K562 (cell line): ENCODE measurements around the gene GNRH2. TPM values are rescaled to one million over a fixed set of nuclear protein-coding genes. Genes with fewer than 3 reads are reported as not detected.

Experiments
- ATAC-seq: fragments of 200-7000 bp; cut with Tn5 transposase; 3 replicates; pipeline ENCODE4 v1.9.1; 2020; ENCODE audit warnings: moderate library complexity
- BruUV-seq: library from RNA; stranded (reverse); fragments of 400-500 nt; replicated peaks from 2 replicates; lab custom pipeline; 2021; lab: Mats Ljungman, UMichigan
- CTCF ChIA-PET: fragments of 300-600 bp; formaldehyde crosslinking; extraction: SDS; loops from one replicate; lab custom pipeline; 2021; ENCODE audit warnings: low intra/inter-chr PET ratio; lab: Yijun Ruan, JAX
- POLR2A ChIA-PET: fragments of 300-600, 350-650 bp; sonication (Branson Sonifier 250); formaldehyde crosslinking; extraction: SDS; loops from one replicate; lab custom pipeline; 2021; ENCODE audit warnings: antibody characterized with exemption, inconsistent platforms; lab: Yijun Ruan, JAX
- DNase-seq, 4 experiments: peaks; one replicate each; pipeline versions ENCODE4 v3.0.0 to v3.0.0-alpha.2; 2011 to 2018; ENCODE audit warnings: low spot score in 3 of 4, mixed read lengths in 3 of 4; ENCODE audit errors: extremely low read depth in 1 of 4
- FAIRE-seq: peaks from 2 replicates; lab custom pipeline; 2011; peaks lifted over from hg19 to GRCh38; lab: Jason Lieb, UNC
- H2AFZ ChIP-seq: 2 replicates; pipeline ENCODE4 v1.6.0; 2011; ENCODE audit warnings: low read depth, low read length, control low read depth, inconsistent platforms
- H3K27ac ChIP-seq: fragments of 200-600 bp; 3 replicates; pipeline ENCODE4 v1.8.0; 2011; ENCODE audit warnings: low read depth, mild to moderate bottlenecking, control low read depth, inconsistent platforms, low read length, moderate library complexity, mixed read lengths; ENCODE audit errors: extremely low read depth
- H3K27me3 ChIP-seq, 2 experiments: fragments of 300-600 bp in 1 of 2; 2 replicates in 1 of 2; 3 replicates in 1 of 2; pipeline versions ENCODE4 v1.6.0 to v1.8.0; 2011; ENCODE audit warnings: inconsistent platforms in 2 of 2, low read length in 2 of 2, mild to moderate bottlenecking in 1 of 2, mixed read lengths in 1 of 2, moderate library complexity in 1 of 2; ENCODE audit not compliant: control insufficient read depth in 2 of 2, insufficient read depth in 2 of 2
- H3K36me3 ChIP-seq: fragments of 300-600 bp; 3 replicates; pipeline ENCODE4 v1.8.0; 2011; ENCODE audit warnings: mild to moderate bottlenecking, low read length, inconsistent platforms; ENCODE audit not compliant: control insufficient read depth, insufficient read depth
- H3K4me1 ChIP-seq, 2 experiments: fragments of 200-600 bp in 1 of 2; replicated peaks in 1 of 2; 2 replicates in 1 of 2; 3 replicates in 1 of 2; pipeline versions ENCODE4 v1.5.1 to v1.8.0; 2011; ENCODE audit warnings: inconsistent platforms in 2 of 2, low read length in 2 of 2, mild to moderate bottlenecking in 1 of 2, mixed read lengths in 1 of 2, moderate library complexity in 1 of 2; ENCODE audit not compliant: control insufficient read depth in 2 of 2, insufficient read depth in 2 of 2
- H3K4me2 ChIP-seq: 2 replicates; pipeline ENCODE4 v1.6.1; 2011; ENCODE audit warnings: low read length, control low read depth, inconsistent platforms, mixed read lengths; ENCODE audit not compliant: insufficient read depth
- H3K4me3 ChIP-seq: fragments of 200-600 bp; sonication (generic), shearing (Covaris generic); 2 replicates; pipeline ENCODE4 v1.5.1; 2016; ENCODE audit warnings: control low read depth, inconsistent platforms
- H3K79me2 ChIP-seq: fragments of 200-600 bp; 3 replicates; pipeline ENCODE4 v1.8.0; 2011; ENCODE audit warnings: low read length, inconsistent platforms; ENCODE audit not compliant: control insufficient read depth, insufficient read depth
- H3K9ac ChIP-seq, 2 experiments: 2 replicates each; pipeline versions ENCODE4 v1.6.0 to v1.6.1; 2011; ENCODE audit warnings: low read depth in 2 of 2, low read length in 2 of 2, control low read depth in 1 of 2, inconsistent platforms in 1 of 2, mild to moderate bottlenecking in 1 of 2, mixed read lengths in 1 of 2; ENCODE audit not compliant: insufficient read depth in 1 of 2
- H3K9me1 ChIP-seq: one replicate; pipeline ENCODE4 v1.6.0; 2011; ENCODE audit warnings: inconsistent platforms, mild to moderate bottlenecking, low read length, moderate library complexity; ENCODE audit not compliant: control insufficient read depth, insufficient read depth
- H3K9me3 ChIP-seq: replicated peaks from 2 replicates; pipeline ENCODE4 v1.5.1; 2011; ENCODE audit warnings: low read depth, low read length, inconsistent platforms; ENCODE audit not compliant: control insufficient read depth, insufficient read depth
- H4K20me1 ChIP-seq: replicated peaks from 2 replicates; pipeline ENCODE4 v1.6.1; 2011; ENCODE audit warnings: low read length, inconsistent platforms, mixed read lengths; ENCODE audit not compliant: control insufficient read depth, insufficient read depth
- ADNP ChIP-seq: fragments of 200-800 bp; sonication (Bioruptor generic); IDR thresholded peaks from 2 replicates; pipeline ENCODE4 v1.6.1; 2016; ENCODE audit warnings: missing genetic modification characterization, missing compliant biosample characterization
- BCOR ChIP-seq: fragments of 450-650 bp; IDR thresholded peaks from 2 replicates; pipeline ENCODE4 v1.6.1; 2016
- COPS2 ChIP-seq: fragments of 450-650 bp; conservative IDR thresholded peaks from 2 replicates; pipeline ENCODE4 v1.6.1; 2016; ENCODE audit warnings: mild to moderate bottlenecking, moderate library complexity
- CTCF ChIP-seq, 3 experiments: IDR thresholded peaks in 2 of 3; conservative IDR thresholded peaks in 1 of 3; 2 replicates each; pipeline ENCODE4 v1.5.1; 2011 to 2012; ENCODE audit warnings: low read length in 3 of 3, mild to moderate bottlenecking in 3 of 3, control low read depth in 2 of 3, improper control_type of control experiment in 1 of 3, inconsistent platforms in 1 of 3, low read depth in 1 of 3, mixed read lengths in 1 of 3, moderate library complexity in 1 of 3; ENCODE audit not compliant: insufficient read depth in 2 of 3
- FOSL1 ChIP-seq: fragments of 200-800 bp; sonication (Bioruptor generic); conservative IDR thresholded peaks from 2 replicates; pipeline ENCODE4 v1.6.1; 2016; ENCODE audit warnings: missing genetic modification characterization, missing compliant biosample characterization
- HLTF ChIP-seq: fragments of 450-650 bp; IDR thresholded peaks from 2 replicates; pipeline ENCODE4 v1.6.1; 2016
- NR1H2 ChIP-seq: sonication (generic); formaldehyde crosslinking; IDR thresholded peaks from 2 replicates; pipeline ENCODE4 v1.4.0; 2020; ENCODE audit warnings: mild to moderate bottlenecking, missing genetic modification reagents
- POLR2G ChIP-seq: fragments of 200-400 bp; formaldehyde crosslinking; IDR thresholded peaks from 2 replicates; pipeline ENCODE4 v1.6.1; 2017; ENCODE audit warnings: low read depth, mild to moderate bottlenecking, antibody characterized with exemption, low read length, moderate library complexity
- PTTG1 ChIP-seq: fragments of 450-650 bp; IDR thresholded peaks from 2 replicates; pipeline ENCODE4 v1.6.1; 2016; ENCODE audit warnings: low read depth, mild to moderate bottlenecking, missing genetic modification characterization, missing compliant biosample characterization
- RAD21 ChIP-seq, 2 experiments: fragments of 250-450 bp in 1 of 2; fragments of 450-650 bp in 1 of 2; sonication (Bioruptor Pico) in 1 of 2; formaldehyde crosslinking in 1 of 2; IDR thresholded peaks in 1 of 2; conservative IDR thresholded peaks in 1 of 2; 2 replicates each; pipeline versions ENCODE4 v1.4.0 to v1.8.0; 2020 to 2022; ENCODE audit warnings: mild to moderate bottlenecking in 2 of 2, moderate library complexity in 1 of 2
- RUNX1 ChIP-seq: sonication (generic); IDR thresholded peaks from 2 replicates; pipeline ENCODE4 v1.6.1; 2016; ENCODE audit warnings: antibody characterized with exemption, low read depth
- SIN3B ChIP-seq: fragments of 450-650 bp; IDR thresholded peaks from 2 replicates; pipeline ENCODE4 v1.6.1; 2017; ENCODE audit warnings: low read depth, mild to moderate bottlenecking, moderate library complexity
- SRF ChIP-seq, 2 experiments: fragments of 250-450, 450-650 bp in 1 of 2; sonication (Bioruptor Pico) in 1 of 2; sonication (generic) in 1 of 2; formaldehyde crosslinking; IDR thresholded peaks; 2 replicates each; pipeline versions ENCODE4 v1.5.0 to v1.5.1; 2020 to 2022; ENCODE audit warnings: mild to moderate bottlenecking in 1 of 2, missing genetic modification reagents in 1 of 2
- TCF7L2 ChIP-seq: fragments of 150-350 bp; IDR thresholded peaks from 2 replicates; pipeline ENCODE4 v1.6.1; 2016; ENCODE audit warnings: low read depth, mild to moderate bottlenecking, low read length, moderate library complexity
- TCFL5 ChIP-seq: fragments of 250-450 bp; sonication (Bioruptor Pico); conservative IDR thresholded peaks from 2 replicates; pipeline ENCODE4 v1.6.1; 2021; ENCODE audit warnings: mild to moderate bottlenecking, moderate library complexity, matching md5 sums
- TFAP4 ChIP-seq: sonication (generic); formaldehyde crosslinking; IDR thresholded peaks from 2 replicates; pipeline ENCODE4 v1.8.0; 2022; ENCODE audit warnings: missing genetic modification reagents, mild to moderate bottlenecking, moderate library complexity, borderline replicate concordance
- WGBS: fragments of 100-300 bp; shearing (Covaris generic); methylation state at CpG from one replicate; pipeline ENCODE4 v1.1.6; 2016; ENCODE audit warnings: low coverage, mixed read lengths; ENCODE audit not compliant: insufficient coverage; ENCODE audit errors: missing lambda C conversion rate; 5-methylcytosine and 5-hydroxymethylcytosine counted together
- in situ Hi-C: fragments of 300-500 bp; cut with MboI; formaldehyde crosslinking; loops from 4 replicates; pipeline ENCODE4 v1.15.0; 2018; ENCODE audit warnings: inconsistent platforms, mixed read lengths
- intact Hi-C: fragments of 100-400 bp; cut with micrococcal nuclease; formaldehyde crosslinking; loops from 2 replicates; pipeline ENCODE4 v1.14.2; 2022
- polyA plus RNA-seq, 8 experiments: library from polyadenylated mRNA; depleted of rRNA in 4 of 8; stranded (reverse) in 5 of 8; unstranded in 3 of 8; fragments of >200 nt; fragmentation: Nextera tagmentation in 2 of 8; fragmentation: Illumina TruSeq in 1 of 8; extraction: Ambion mirVana in 2 of 8; extraction: Trizol in 1 of 8; gene quantifications; 2 replicates each; pipeline versions ENCODE4 v1.2.1 to v1.2.3, GENCODE V29; 2011 to 2014; ENCODE audit warnings: inconsistent platforms in 1 of 8, missing spikeins in 1 of 8
- total RNA-seq, 7 experiments: library from RNA; depleted of rRNA in 6 of 7; stranded (reverse); fragments of >200 nt in 6 of 7; fragmentation: Illumina TruSeq in 2 of 7; extraction: Trizol in 2 of 7; gene quantifications; 2 replicates each; pipeline versions ENCODE4 v1.2.1 to v1.2.3, GENCODE V29; 2011 to 2021; ENCODE audit warnings: low replicate concordance in 1 of 7
- TF ChIP-seq, protein P1 (sequence below): fragments of 250-450 bp; sonication (Bioruptor Pico); IDR thresholded peaks from 2 replicates; pipeline ENCODE4 v1.6.1; 2021; ENCODE audit warnings: mild to moderate bottlenecking

Gene GNRH2
- total and polyA plus RNA-seq, 9 of the 15 experiments (the other 6 are each of a cell fraction or from before 2014, with no cell fraction given), result 0.11 to 0.50 (median 0.24) TPM; not detected in 5

DNA sequence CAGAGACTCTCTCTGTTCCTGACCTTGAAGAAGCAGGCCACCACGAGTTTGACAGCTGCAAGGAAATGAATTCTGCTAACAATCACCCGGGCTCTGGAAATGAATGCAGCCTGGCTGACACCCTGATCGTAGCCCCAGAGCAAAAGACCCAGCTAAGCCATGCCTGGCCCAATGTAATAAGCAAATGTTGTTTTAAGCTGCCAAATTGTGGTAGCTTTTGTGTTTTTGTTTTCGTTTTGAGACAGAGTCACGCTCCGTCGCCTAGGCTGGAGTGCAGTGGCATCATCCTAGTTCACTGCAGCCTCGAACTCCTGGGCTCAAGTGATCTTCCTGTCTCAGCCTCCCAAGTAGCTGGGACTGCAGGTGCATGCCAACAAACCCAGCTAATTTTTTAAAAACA, 24.7 kb downstream of the GNRH2 start (continued):
- TF ChIP-seq SRF (CRISPR knock-in tag; IDR thresholded peaks at IDR 0.05) (no peak), TCFL5 (CRISPR knock-in tag) (no peak), TCF7L2 (no peak), ADNP (tag) (no peak), NR1H2 (CRISPR knock-in tag) (no peak), BCOR (no peak), SIN3B (no peak), HLTF (no peak)

DNA sequence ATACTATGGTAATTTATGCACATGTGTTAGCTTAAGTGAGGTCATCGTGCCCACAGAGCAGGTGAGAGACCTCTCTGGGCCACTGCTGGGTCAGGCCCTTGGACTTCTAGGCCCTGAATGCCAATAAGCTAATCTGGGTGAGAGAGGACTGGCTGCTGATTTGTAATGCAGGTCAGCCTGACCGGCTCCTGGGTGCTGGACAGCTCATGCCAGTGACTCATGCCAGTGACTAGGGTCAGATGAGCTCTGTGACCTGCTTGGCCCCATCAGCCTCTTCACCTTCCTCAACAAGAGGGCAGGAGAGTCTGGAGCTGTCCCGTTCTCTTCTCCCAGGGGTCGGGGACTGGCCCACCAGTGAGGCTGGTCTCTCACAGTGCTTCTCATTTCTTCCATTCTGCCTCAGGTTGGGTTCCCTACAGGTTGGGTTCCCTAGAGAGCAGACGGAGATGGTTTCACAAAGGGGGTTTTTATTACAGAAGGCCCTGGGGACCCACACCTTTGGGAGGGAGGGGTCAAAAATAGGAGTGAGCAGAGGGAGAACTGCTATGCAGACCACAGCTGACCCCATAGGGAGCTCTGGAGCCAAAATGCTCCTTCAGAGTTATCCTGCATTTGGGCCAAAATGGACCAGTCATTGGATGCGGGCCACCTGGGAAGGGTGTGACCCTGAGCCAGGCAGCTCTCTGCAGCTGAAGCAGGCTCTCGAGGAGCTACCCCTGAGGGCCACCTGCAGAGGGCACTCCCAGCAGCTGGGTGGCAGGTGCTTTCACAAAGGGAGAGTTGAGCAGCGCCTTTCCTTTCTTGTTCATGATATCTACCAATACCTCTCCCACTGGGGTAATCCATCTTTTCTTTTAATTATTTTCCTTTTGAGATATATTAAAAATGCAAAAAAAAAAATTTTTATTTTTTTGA, 25.8 kb downstream of the GNRH2 start:
- H3K36me3 ChIP-seq, result no peaks in the 10 kb centered on the region
- H2AFZ ChIP-seq, result no peak overlapping the region
- FAIRE-seq, result no peak
- CTCF ChIA-PET, result interaction anchor here (0.6 to 0.7 kb wide), 2 partner anchors 16 to 44 kb away, joined by 3 to 4 read pairs; no protein-coding TSS in a partner anchor
- in situ Hi-C loops, result no loop called here
- POLR2A ChIA-PET, result interaction anchor here (0.6 to 0.7 kb wide), 2 partner anchors 27 to 469 kb away, joined by 3 read pairs; no protein-coding TSS in a partner anchor
- peaks cover 0 to 18% of the 10 kb centered on the region in 2 experiments; a peak in 2 of 5 replicates for H3K4me1 ChIP-seq
- no peaks in the 10 kb centered on the region for H3K9me3 ChIP-seq
- peak; percentile 77 for ATAC-seq
- 26% methylated on average over 7 of the region's 8 CpGs for WGBS
- BruUV-seq, result no TSS peak
- intact Hi-C loops, result loop anchor here (5.0 kb wide), 1 partner anchor 38 kb away; no protein-coding TSS in a partner anchor
- H3K4me2 ChIP-seq, result no peak overlapping the region
- no peaks in the 10 kb centered on the region for H4K20me1 ChIP-seq
- DNase-seq, result peak in 2 of 4 experiments; percentile 11 to 31
- no peaks in the 10 kb centered on the region for H3K79me2 ChIP-seq
- no peaks in the 10 kb centered on the region for H3K9me1 ChIP-seq
- no peak overlapping the region for H3K4me3 ChIP-seq
- no peak overlapping the region for H3K27ac ChIP-seq
- H3K9ac ChIP-seq, result no peak overlapping the region
- no peaks in the 10 kb centered on the region for H3K27me3 ChIP-seq
- TF ChIP-seq PTTG1 (tag) (no peak), CTCF (IDR thresholded peaks at IDR 0.05 in 2 of 3, conservative IDR thresholded peaks at IDR 0.05 in 1 of 3; ENCODE audit: insufficient read depth in 2 of 3, low read depth in 1 of 3, low read length in 3 of 3) (peak; percentile 43 to 54 (median 52)), COPS2 (no peak), TFAP4 (CRISPR knock-in tag) (peak; percentile 17; the same call in 1 of the 2 replicates), RUNX1 (no peak), FOSL1 (tag) (peak; percentile 62), POLR2G (no peak), RAD21 (CRISPR knock-in tag; conservative IDR thresholded peaks at IDR 0.05 in 1 of 2, IDR thresholded peaks at IDR 0.05 in 1 of 2) (peak in 1 of 2 experiments; percentile 40; a peak in 2 of 4 replicates)
- TF ChIP-seq, protein P1, sequence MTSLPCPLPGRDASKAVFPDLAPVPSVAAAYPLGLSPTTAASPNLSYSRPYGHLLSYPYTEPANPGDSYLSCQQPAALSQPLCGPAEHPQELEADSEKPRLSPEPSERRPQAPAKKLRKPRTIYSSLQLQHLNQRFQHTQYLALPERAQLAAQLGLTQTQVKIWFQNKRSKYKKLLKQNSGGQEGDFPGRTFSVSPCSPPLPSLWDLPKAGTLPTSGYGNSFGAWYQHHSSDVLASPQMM (CRISPR knock-in tag), result no peak
